HG03342 (cell line): ENCODE measurements around the gene CYCS.

Source experiments
- ATAC-seq: cut with Tn5 transposase; IDR thresholded peaks from one replicate; pipeline ENCODE4 v1.9.1; 2021; ENCODE audit warnings: mild to moderate bottlenecking, moderate library complexity; ENCODE audit not compliant: unreplicated experiment

Gene CYCS

GRCh38 chr7:25125137-25125946, at the start of gene CYCS:
Gene CYCS, minus strand, starts transcription at chr7:25125260. Its CDS starts 1,141 bp downstream, at chr7:25124119.
- peak; percentile 92 for ATAC-seq

GRCh38 chr7:25173184-25173583, 48.1 kb upstream of the CYCS start:
- no peak for ATAC-seq

- ATAC-seq: no peak
Observed at GRCh38 chr7:25171516-25171915, 46.5 kb upstream of the CYCS start.

- no peak for ATAC-seq
Observed at GRCh38 chr7:25171071-25171470, 46.0 kb upstream of the CYCS start.

GRCh38 chr7:25169683-25170082, 44.6 kb upstream of the CYCS start:
- no peak for ATAC-seq

- ATAC-seq: no peak
Observed at GRCh38 chr7:25168145-25168544, 43.1 kb upstream of the CYCS start.

- ATAC-seq: no peak
Observed at GRCh38 chr7:25167262-25167843, 42.3 kb upstream of the CYCS start.

GRCh38 chr7:25159983-25160596, 35.0 kb upstream of the CYCS start:
- ATAC-seq: peak; percentile 51

- no peak for ATAC-seq
Observed at GRCh38 chr7:25158966-25159365, 33.9 kb upstream of the CYCS start.

- no peak for ATAC-seq
Observed at GRCh38 chr7:25151773-25152172, 26.7 kb upstream of the CYCS start.

GRCh38 chr7:25149836-25150235, 24.8 kb upstream of the CYCS start:
- no peak for ATAC-seq

- no peak for ATAC-seq
Observed at GRCh38 chr7:25148772-25149575, 23.9 kb upstream of the CYCS start.

GRCh38 chr7:25143763-25144162, 18.7 kb upstream of the CYCS start:
- no peak for ATAC-seq

GRCh38 chr7:25139536-25139935, 14.5 kb upstream of the CYCS start:
- no peak for ATAC-seq

- no peak for ATAC-seq
Observed at GRCh38 chr7:25134358-25135010, 9.4 kb upstream of the CYCS start.

- no peak for ATAC-seq
Observed at GRCh38 chr7:25132430-25132829, 7.4 kb upstream of the CYCS start.

GRCh38 chr7:25126751-25127150, 1.7 kb upstream of the CYCS start:
- ATAC-seq: no peak

- ATAC-seq: no peak
Observed at GRCh38 chr7:25124465-25125136, 459 bp downstream of the CYCS start.

- ATAC-seq: no peak
Observed at GRCh38 chr7:25122373-25122772, 2.7 kb downstream of the CYCS start.

- no peak for ATAC-seq
Observed at GRCh38 chr7:25121599-25121998, 3.5 kb downstream of the CYCS start.
